ENCODE measurements around the gene DCX. TPM values are rescaled to one million over a fixed set of nuclear protein-coding genes. Genes with fewer than 3 reads are reported as not detected.

DCX gene
- polyA plus RNA-seq, 3 donors: not detected

DNA sequence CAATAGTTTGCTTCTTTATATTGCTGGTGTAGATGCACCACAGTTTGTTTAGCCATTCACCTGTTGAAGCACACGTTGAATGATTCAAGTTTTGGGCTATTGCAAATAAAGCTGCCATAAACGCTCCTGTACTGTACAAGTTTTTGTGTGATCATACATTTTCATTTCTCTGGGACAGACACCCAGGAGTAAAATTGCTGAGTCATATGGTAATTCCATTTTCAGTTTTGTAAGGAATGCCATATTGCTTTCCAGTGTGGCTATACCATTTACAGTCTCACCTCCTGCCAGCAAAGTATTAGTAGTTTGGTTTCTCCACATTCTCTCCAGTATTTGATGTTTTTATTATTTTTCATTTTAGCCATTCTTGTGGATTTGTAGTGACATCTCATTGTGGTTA, 109.7 kb downstream of the DCX start:
- Histone ChIP-seq H3K9ac (ENCODE audit: insufficient read depth, low read length, poor library complexity, severe bottlenecking) (no peak overlapping the region), H4K20me1 (ENCODE audit: insufficient read depth, low read length) (no peaks in the 10 kb centered on the region), H3K27me3 (ENCODE audit: control insufficient read depth in 2 of 2, insufficient read depth in 2 of 2, low read length in 2 of 2) (no peaks in the 10 kb centered on the region), H3K79me2 (ENCODE audit: insufficient read depth, low read length) (no peaks in the 10 kb centered on the region), H3K36me3 (replicated peaks in 1 of 2; ENCODE audit: control insufficient read depth in 1 of 2, insufficient read depth in 2 of 2, low read length in 2 of 2) (no peaks in the 10 kb centered on the region), H3K4me2 (replicated peaks; ENCODE audit: extremely low read depth, low read length, poor library complexity, severe bottlenecking) (no peak overlapping the region), H3K4me1 (ENCODE audit: control insufficient read depth in 1 of 2, insufficient read depth in 2 of 2, low read length in 2 of 2) (no peaks in the 10 kb centered on the region), H2AFZ (ENCODE audit: insufficient read depth, low read depth, low read length, poor library complexity, severe bottlenecking) (no peak overlapping the region), H3K9me3 (replicated peaks in 1 of 2; ENCODE audit: control insufficient read depth in 1 of 2, insufficient read depth in 1 of 2, low read length in 2 of 2) (no peaks in the 10 kb centered on the region), H3K27ac (ENCODE audit: low read depth in 1 of 2, low read length in 2 of 2) (no peak overlapping the region), H3K4me3 (replicated peaks in 1 of 3; ENCODE audit: low read depth in 2 of 3, low read length in 3 of 3) (no peak overlapping the region)
- Mint-ChIP-seq H3K4me3 (no peak overlapping the region), H3K9me3 (peaks cover 0 to 4% (median 0%) of the 10 kb centered on the region in 7 donors), H3K27ac (no peak overlapping the region), H3K27me3 (ENCODE audit: low read depth in 3 of 3) (peaks cover 0 to 3% (median 2%) of the 10 kb centered on the region in 3 donors), H3K36me3 (no peaks in the 10 kb centered on the region), H3K4me1 (no peaks in the 10 kb centered on the region)
- TF ChIP-seq, protein P1, sequence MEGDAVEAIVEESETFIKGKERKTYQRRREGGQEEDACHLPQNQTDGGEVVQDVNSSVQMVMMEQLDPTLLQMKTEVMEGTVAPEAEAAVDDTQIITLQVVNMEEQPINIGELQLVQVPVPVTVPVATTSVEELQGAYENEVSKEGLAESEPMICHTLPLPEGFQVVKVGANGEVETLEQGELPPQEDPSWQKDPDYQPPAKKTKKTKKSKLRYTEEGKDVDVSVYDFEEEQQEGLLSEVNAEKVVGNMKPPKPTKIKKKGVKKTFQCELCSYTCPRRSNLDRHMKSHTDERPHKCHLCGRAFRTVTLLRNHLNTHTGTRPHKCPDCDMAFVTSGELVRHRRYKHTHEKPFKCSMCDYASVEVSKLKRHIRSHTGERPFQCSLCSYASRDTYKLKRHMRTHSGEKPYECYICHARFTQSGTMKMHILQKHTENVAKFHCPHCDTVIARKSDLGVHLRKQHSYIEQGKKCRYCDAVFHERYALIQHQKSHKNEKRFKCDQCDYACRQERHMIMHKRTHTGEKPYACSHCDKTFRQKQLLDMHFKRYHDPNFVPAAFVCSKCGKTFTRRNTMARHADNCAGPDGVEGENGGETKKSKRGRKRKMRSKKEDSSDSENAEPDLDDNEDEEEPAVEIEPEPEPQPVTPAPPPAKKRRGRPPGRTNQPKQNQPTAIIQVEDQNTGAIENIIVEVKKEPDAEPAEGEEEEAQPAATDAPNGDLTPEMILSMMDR (IDR thresholded peaks at IDR 0.05): no peak
- no CpG with 5 or more reads among the region's 2 CpGs for WGBS (ENCODE audit: insufficient coverage)
- no peak for DNase-seq
- intact Hi-C loops (cut with micrococcal nuclease): no loop called here

DNA sequence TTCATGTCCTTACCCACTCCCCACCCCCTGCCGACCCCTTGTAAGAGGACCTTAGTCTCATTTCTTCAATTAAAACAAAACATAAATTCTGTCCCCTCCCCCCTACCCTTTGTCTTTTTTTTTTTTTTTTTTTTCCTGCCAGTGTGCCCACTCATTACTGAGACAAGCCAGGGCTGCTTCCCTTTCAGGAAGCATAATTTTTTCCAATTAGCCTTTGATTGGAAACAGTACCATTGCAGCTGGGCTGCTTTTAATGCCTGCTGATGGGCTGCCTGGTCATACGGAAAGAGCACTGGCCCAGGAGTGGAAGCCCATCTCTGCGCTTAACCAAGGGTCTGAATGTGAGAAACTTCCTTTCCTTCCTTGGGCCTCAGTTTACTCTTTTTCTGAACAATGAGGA, 123.2 kb downstream of the DCX start:
- WGBS (ENCODE audit: insufficient coverage): no CpG with 5 or more reads among the region's 3 CpGs
- Histone ChIP-seq H3K9me3 (replicated peaks in 1 of 2; ENCODE audit: control insufficient read depth in 1 of 2, insufficient read depth in 1 of 2, low read length in 2 of 2) (no peaks in the 10 kb centered on the region), H3K4me3 (replicated peaks in 1 of 3; ENCODE audit: low read depth in 2 of 3, low read length in 3 of 3) (no peak overlapping the region), H4K20me1 (ENCODE audit: insufficient read depth, low read length) (no peaks in the 10 kb centered on the region), H3K27ac (ENCODE audit: low read depth in 1 of 2, low read length in 2 of 2) (no peak overlapping the region), H3K9ac (ENCODE audit: insufficient read depth, low read length, poor library complexity, severe bottlenecking) (no peak overlapping the region), H3K79me2 (ENCODE audit: insufficient read depth, low read length) (no peaks in the 10 kb centered on the region), H3K27me3 (ENCODE audit: control insufficient read depth in 2 of 2, insufficient read depth in 2 of 2, low read length in 2 of 2) (peaks cover 0 to 2% of the 10 kb centered on the region in 2 donors), H3K4me2 (replicated peaks; ENCODE audit: extremely low read depth, low read length, poor library complexity, severe bottlenecking) (no peak overlapping the region), H2AFZ (ENCODE audit: insufficient read depth, low read depth, low read length, poor library complexity, severe bottlenecking) (no peak overlapping the region), H3K4me1 (ENCODE audit: control insufficient read depth in 1 of 2, insufficient read depth in 2 of 2, low read length in 2 of 2) (no peaks in the 10 kb centered on the region), H3K36me3 (replicated peaks in 1 of 2; ENCODE audit: control insufficient read depth in 1 of 2, insufficient read depth in 2 of 2, low read length in 2 of 2) (no peaks in the 10 kb centered on the region)
- DNase-seq: no peak
- peaks cover 0 to 6% (median 0%) of the 10 kb centered on the region in 3 donors for H3K27me3 Mint-ChIP-seq (ENCODE audit: low read depth in 3 of 3)
- intact Hi-C loops (cut with micrococcal nuclease): no loop called here
- H3K27ac Mint-ChIP-seq: no peak overlapping the region
- H3K4me3 Mint-ChIP-seq: no peak overlapping the region
- H3K9me3 Mint-ChIP-seq: peaks cover 0 to 4% (median 2%) of the 10 kb centered on the region in 7 donors
- H3K36me3 Mint-ChIP-seq: no peaks in the 10 kb centered on the region
- TF ChIP-seq, protein P1 (IDR thresholded peaks at IDR 0.05): no peak
- H3K4me1 Mint-ChIP-seq: no peaks in the 10 kb centered on the region
